GM12878 (cell line): ENCODE data around the gene LZTFL1. TPM values are rescaled to one million over a fixed set of nuclear protein-coding genes. Genes with fewer than 3 reads are reported as not detected.

Experiments used
- ATAC-seq: fragments of 200-7000 bp; cut with Tn5 transposase; 3 replicates; pipeline ENCODE4 v1.9.1; 2020; ENCODE audit warnings: mild to moderate bottlenecking, moderate library complexity
- BruUV-seq: library from RNA; stranded (reverse); fragments of 400-500 nt; replicated peaks from 2 replicates; lab custom pipeline; 2021; lab: Mats Ljungman, UMichigan
- CTCF ChIA-PET: fragments of 300-600 bp; sonication (Branson Sonifier 250); formaldehyde crosslinking; extraction: SDS; loops from one replicate; lab custom pipeline; 2021; ENCODE audit warnings: inconsistent platforms; lab: Yijun Ruan, JAX
- POLR2A ChIA-PET: fragments of 350-600 bp; formaldehyde crosslinking; extraction: SDS; loops from one replicate; lab custom pipeline; 2021; ENCODE audit warnings: inconsistent platforms; lab: Charles Lee
- RAD21 ChIA-PET: fragments of 300-600 bp; sonication (Branson Sonifier 250); formaldehyde crosslinking; loops from one replicate; lab custom pipeline; 2023; ENCODE audit warnings: antibody characterized with exemption; ENCODE audit not compliant: unreplicated experiment; lab: Charles Lee
- SMC1A ChIA-PET: fragments of 300-600 bp; sonication (Branson Sonifier 250); formaldehyde crosslinking; loops from one replicate; lab custom pipeline; 2023; ENCODE audit not compliant: unreplicated experiment, uncharacterized antibody; lab: Charles Lee
- DNase-seq: peaks from one replicate; pipeline ENCODE4 v3.0.0-alpha.2; 2011; ENCODE audit warnings: low read depth, low spot score
- FAIRE-seq: peaks from 3 replicates; lab custom pipeline; 2011; peaks lifted over from hg19 to GRCh38; lab: Jason Lieb, UNC
- H2AFZ ChIP-seq: 2 replicates; pipeline ENCODE4 v1.6.0; 2011; ENCODE audit warnings: low read depth, low read length, control low read depth; ENCODE audit not compliant: control insufficient read depth
- H3K27ac ChIP-seq: 2 replicates; pipeline ENCODE4 v1.5.1; 2011; ENCODE audit warnings: control low read depth; ENCODE audit not compliant: control insufficient read depth, insufficient read depth
- H3K27me3 ChIP-seq, 2 experiments: replicated peaks in 1 of 2; 2 replicates each; pipeline versions ENCODE4 v1.6.0 to v1.6.1; 2011; ENCODE audit warnings: low read length in 1 of 2; ENCODE audit not compliant: control insufficient read depth in 2 of 2, insufficient read depth in 2 of 2
- H3K36me3 ChIP-seq, 2 experiments: 2 replicates each; pipeline ENCODE4 v1.5.1; 2011; ENCODE audit warnings: low read length in 1 of 2; ENCODE audit not compliant: control insufficient read depth in 2 of 2, insufficient read depth in 2 of 2
- H3K4me1 ChIP-seq: 2 replicates; pipeline ENCODE4 v1.6.1; 2011; ENCODE audit warnings: mild to moderate bottlenecking, low read length, moderate library complexity, mixed read lengths; ENCODE audit not compliant: control insufficient read depth, insufficient read depth
- H3K4me2 ChIP-seq: 2 replicates; pipeline ENCODE4 v1.6.0; 2011; ENCODE audit warnings: control low read depth; ENCODE audit not compliant: control insufficient read depth, insufficient read depth
- H3K4me3 ChIP-seq: fragments of 200-600 bp; sonication (generic); 2 replicates; pipeline ENCODE4 v1.5.1; 2016
- H3K79me2 ChIP-seq: 2 replicates; pipeline ENCODE4 v1.6.0; 2011; ENCODE audit warnings: low read length; ENCODE audit not compliant: control insufficient read depth, insufficient read depth
- H3K9ac ChIP-seq: 2 replicates; pipeline ENCODE4 v1.8.0; 2011; ENCODE audit warnings: low read length, control low read depth, mixed read lengths; ENCODE audit not compliant: control insufficient read depth, insufficient read depth
- H3K9me3 ChIP-seq: replicated peaks from 3 replicates; pipeline ENCODE4 v1.5.1; 2011; ENCODE audit warnings: mild to moderate bottlenecking, low read length; ENCODE audit not compliant: control insufficient read depth, insufficient read depth
- H4K20me1 ChIP-seq: 2 replicates; pipeline ENCODE4 v1.6.0; 2011; ENCODE audit not compliant: control insufficient read depth, insufficient read depth
- ELK1 ChIP-seq: IDR thresholded peaks from 2 replicates; pipeline ENCODE4 v1.6.1; 2012; ENCODE audit warnings: low read depth, low read length, improper control_type of control experiment
- HDGF ChIP-seq: fragments of 450-650 bp; IDR thresholded peaks from 2 replicates; pipeline ENCODE4 v1.6.1; 2016; ENCODE audit warnings: antibody characterized with exemption
- NFYB ChIP-seq: IDR thresholded peaks from 2 replicates; pipeline ENCODE4 v1.6.1; 2011; ENCODE audit warnings: low read depth, mild to moderate bottlenecking, low read length, improper control_type of control experiment, moderate library complexity; ENCODE audit not compliant: insufficient read depth
- USF2 ChIP-seq: IDR thresholded peaks from 2 replicates; pipeline ENCODE4 v1.6.1; 2011; ENCODE audit warnings: low read depth, low read length, improper control_type of control experiment, borderline replicate concordance
- ZNF592 ChIP-seq: fragments of 450-650 bp; IDR thresholded peaks from 2 replicates; pipeline ENCODE4 v1.6.1; 2017; ENCODE audit warnings: mild to moderate bottlenecking, moderate library complexity
- WGBS: methylation state at CpG from one replicate; pipeline ENCODE4 v1.1.6; 2016; ENCODE audit warnings: low lambda C conversion rate; ENCODE audit not compliant: insufficient replicate concordance, insufficient coverage; ENCODE audit errors: missing lambda C conversion rate; 5-methylcytosine and 5-hydroxymethylcytosine counted together
- in situ Hi-C: fragments of 300-500 bp; cut with MboI; formaldehyde crosslinking; loops from 9 replicates; pipeline ENCODE4 v1.14.3; 2018; ENCODE audit warnings: mixed read lengths
- intact Hi-C: fragments of 100-400 bp; cut with micrococcal nuclease; formaldehyde crosslinking; loops from one replicate; pipeline ENCODE4 v1.14.2; 2022; ENCODE audit not compliant: unreplicated experiment
- polyA plus RNA-seq, 11 experiments: library from polyadenylated mRNA; depleted of rRNA in 4 of 11; unstranded in 6 of 11; stranded (reverse) in 5 of 11; fragments of >200 nt; fragmentation: Nextera tagmentation in 4 of 11; fragmentation: Illumina TruSeq in 1 of 11; extraction: Ambion mirVana in 4 of 11; extraction: Trizol in 1 of 11; gene quantifications; 1 replicate in 1 of 11; 2 replicates in 10 of 11; pipeline versions ENCODE4 v1.2.1 to v1.2.3, GENCODE V29; 2011 to 2016; ENCODE audit warnings: inconsistent platforms in 2 of 11, missing spikeins in 2 of 11, low read depth in 1 of 11
- total RNA-seq, 4 experiments: library from RNA; depleted of rRNA in 3 of 4; stranded (reverse); fragments of >200 nt in 3 of 4; fragmentation: Illumina TruSeq in 1 of 4; extraction: Trizol in 1 of 4; gene quantifications; 2 replicates each; pipeline versions ENCODE4 v1.2.1 to v1.2.3, GENCODE V29; 2013 to 2021

LZTFL1 gene
- total and polyA plus RNA-seq, 10 of the 15 experiments (the other 5 are each of a cell fraction or from before 2014, with no cell fraction given) = 9.8 to 74.1 (median 11.9) TPM

- 0 out of 4 replicates have a peak, but pooled peaks cover 0 to 3% of the 10 kb centered on the region in 2 experiments for H3K27me3 ChIP-seq
- WGBS = 68% methylated on average over 5 of the region's 5 CpGs
- CTCF ChIA-PET = interaction anchor here (0.6 to 1.0 kb wide), 2 partner anchors 13 to 97 kb away, joined by 3 read pairs; no protein-coding TSS in a partner anchor
- H3K4me2 ChIP-seq = no peak overlapping the region
- no TSS peak for BruUV-seq
- H3K79me2 ChIP-seq = no peaks in the 10 kb centered on the region
- H2AFZ ChIP-seq = no peak overlapping the region
- intact Hi-C loops = no loop called here
- SMC1A ChIA-PET = no interaction called here
- no peak overlapping the region for H3K27ac ChIP-seq
- no peak for FAIRE-seq
- H3K36me3 ChIP-seq = no peaks in the 10 kb centered on the region
- in situ Hi-C loops = no loop called here
- no peak for DNase-seq
- POLR2A ChIA-PET = no interaction called here
- no peaks in the 10 kb centered on the region for H3K9me3 ChIP-seq
- TF ChIP-seq ZNF592 (no peak), HDGF (no peak), ELK1 (no peak), NFYB (no peak), USF2 (no peak)
- no peaks in the 10 kb centered on the region for H3K4me1 ChIP-seq
- no peak overlapping the region for H3K9ac ChIP-seq
- RAD21 ChIA-PET = interaction anchor here (1.0 kb wide), 1 partner anchor 297 kb away, joined by 3 read pairs; no protein-coding TSS in a partner anchor
- H4K20me1 ChIP-seq = no peaks in the 10 kb centered on the region
- no peak for ATAC-seq
- no peak overlapping the region for H3K4me3 ChIP-seq
Measured at GRCh38 chr3:45781271-45781670, 60.6 kb downstream of the LZTFL1 start.
